Choroid plexus epithelial cell (primary cell): ENCODE measurements around the gene NOL9.

Source experiments
- DNase-seq: peaks from one replicate; pipeline ENCODE4 v3.0.0-alpha.2; 2010; ENCODE audit warnings: low read depth
- H3K4me3 ChIP-seq: 2 replicates; pipeline ENCODE4 v1.5.1; 2011; ENCODE audit warnings: low read depth, mild to moderate bottlenecking, control low read depth, low read length, moderate library complexity
- TF ChIP-seq, protein P1 (sequence below): conservative IDR thresholded peaks from 2 replicates; pipeline ENCODE4 v1.5.1; 2011; ENCODE audit warnings: low read depth, mild to moderate bottlenecking, control low read depth, inconsistent platforms, low read length, moderate library complexity

Gene NOL9

DNA sequence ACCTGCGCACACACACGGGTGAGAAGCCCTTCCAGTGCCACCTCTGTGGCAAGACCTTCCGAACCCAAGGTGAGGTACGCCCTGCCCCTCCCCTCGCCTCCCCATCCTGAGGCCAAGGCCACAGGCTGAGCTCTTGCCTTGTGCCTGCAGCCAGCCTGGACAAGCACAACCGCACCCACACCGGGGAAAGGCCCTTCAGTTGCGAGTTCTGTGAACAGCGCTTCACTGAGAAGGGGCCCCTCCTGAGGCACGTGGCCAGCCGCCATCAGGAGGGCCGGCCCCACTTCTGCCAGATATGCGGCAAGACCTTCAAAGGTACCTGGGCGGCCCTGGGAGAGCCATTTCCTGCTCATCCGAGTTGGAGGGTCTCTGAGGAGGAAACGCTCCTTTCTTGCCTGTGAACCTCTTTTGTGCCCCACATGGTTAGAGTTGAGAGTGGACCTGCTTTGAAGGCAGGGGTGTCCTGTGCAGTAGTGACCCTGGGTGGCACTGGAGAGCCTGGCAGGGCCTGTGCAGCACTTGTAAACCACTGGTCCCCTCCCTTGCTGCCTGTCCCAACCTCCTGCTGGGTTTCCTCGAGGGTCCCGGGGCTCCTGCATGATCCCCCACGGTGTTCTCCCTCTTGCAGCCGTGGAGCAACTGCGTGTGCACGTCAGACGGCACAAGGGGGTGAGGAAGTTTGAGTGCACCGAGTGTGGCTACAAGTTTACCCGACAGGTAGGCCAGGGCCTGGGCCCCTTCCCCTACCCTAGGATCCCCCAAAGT, 34.0 kb upstream of the NOL9 start:
- no peak for DNase-seq
- H3K4me3 ChIP-seq = no peak overlapping the region
- TF ChIP-seq, protein P1, sequence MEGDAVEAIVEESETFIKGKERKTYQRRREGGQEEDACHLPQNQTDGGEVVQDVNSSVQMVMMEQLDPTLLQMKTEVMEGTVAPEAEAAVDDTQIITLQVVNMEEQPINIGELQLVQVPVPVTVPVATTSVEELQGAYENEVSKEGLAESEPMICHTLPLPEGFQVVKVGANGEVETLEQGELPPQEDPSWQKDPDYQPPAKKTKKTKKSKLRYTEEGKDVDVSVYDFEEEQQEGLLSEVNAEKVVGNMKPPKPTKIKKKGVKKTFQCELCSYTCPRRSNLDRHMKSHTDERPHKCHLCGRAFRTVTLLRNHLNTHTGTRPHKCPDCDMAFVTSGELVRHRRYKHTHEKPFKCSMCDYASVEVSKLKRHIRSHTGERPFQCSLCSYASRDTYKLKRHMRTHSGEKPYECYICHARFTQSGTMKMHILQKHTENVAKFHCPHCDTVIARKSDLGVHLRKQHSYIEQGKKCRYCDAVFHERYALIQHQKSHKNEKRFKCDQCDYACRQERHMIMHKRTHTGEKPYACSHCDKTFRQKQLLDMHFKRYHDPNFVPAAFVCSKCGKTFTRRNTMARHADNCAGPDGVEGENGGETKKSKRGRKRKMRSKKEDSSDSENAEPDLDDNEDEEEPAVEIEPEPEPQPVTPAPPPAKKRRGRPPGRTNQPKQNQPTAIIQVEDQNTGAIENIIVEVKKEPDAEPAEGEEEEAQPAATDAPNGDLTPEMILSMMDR = no peak

GRCh38 chr1:6587261-6588005, 33.1 kb upstream of the NOL9 start:
- H3K4me3 ChIP-seq = no peak overlapping the region
- TF ChIP-seq, protein P1 = no peak
- no peak for DNase-seq

- TF ChIP-seq, protein P1 = no peak
- H3K4me3 ChIP-seq = no peak overlapping the region
- no peak for DNase-seq
These were observed 32.1 kb upstream of the NOL9 start for GRCh38 chr1:6586404-6586816.

DNA sequence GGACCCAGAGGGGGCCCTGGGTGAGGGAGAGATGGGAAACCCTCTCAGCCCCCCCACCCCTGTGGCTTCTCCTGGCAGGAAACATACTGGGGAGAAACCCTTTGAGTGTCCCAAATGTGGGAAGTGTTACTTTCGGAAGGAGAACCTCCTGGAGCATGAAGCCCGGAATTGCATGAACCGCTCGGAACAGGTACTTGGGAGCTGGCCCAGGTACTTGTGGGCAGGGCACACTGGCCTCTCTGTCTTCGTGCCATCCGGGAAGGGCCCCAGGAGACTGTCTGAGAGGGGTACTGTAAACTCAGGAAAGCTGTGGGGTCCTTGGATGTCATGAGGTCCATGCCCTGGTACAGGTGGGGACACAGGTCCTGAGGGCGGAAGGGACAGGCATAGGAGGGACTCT, 31.5 kb upstream of the NOL9 start:
- no peak overlapping the region for H3K4me3 ChIP-seq
- TF ChIP-seq, protein P1 = no peak
- DNase-seq = no peak

GRCh38 chr1:6585081-6585722, 30.9 kb upstream of the NOL9 start:
- TF ChIP-seq, protein P1 = no peak
- H3K4me3 ChIP-seq = no peak overlapping the region
- no peak for DNase-seq

DNA sequence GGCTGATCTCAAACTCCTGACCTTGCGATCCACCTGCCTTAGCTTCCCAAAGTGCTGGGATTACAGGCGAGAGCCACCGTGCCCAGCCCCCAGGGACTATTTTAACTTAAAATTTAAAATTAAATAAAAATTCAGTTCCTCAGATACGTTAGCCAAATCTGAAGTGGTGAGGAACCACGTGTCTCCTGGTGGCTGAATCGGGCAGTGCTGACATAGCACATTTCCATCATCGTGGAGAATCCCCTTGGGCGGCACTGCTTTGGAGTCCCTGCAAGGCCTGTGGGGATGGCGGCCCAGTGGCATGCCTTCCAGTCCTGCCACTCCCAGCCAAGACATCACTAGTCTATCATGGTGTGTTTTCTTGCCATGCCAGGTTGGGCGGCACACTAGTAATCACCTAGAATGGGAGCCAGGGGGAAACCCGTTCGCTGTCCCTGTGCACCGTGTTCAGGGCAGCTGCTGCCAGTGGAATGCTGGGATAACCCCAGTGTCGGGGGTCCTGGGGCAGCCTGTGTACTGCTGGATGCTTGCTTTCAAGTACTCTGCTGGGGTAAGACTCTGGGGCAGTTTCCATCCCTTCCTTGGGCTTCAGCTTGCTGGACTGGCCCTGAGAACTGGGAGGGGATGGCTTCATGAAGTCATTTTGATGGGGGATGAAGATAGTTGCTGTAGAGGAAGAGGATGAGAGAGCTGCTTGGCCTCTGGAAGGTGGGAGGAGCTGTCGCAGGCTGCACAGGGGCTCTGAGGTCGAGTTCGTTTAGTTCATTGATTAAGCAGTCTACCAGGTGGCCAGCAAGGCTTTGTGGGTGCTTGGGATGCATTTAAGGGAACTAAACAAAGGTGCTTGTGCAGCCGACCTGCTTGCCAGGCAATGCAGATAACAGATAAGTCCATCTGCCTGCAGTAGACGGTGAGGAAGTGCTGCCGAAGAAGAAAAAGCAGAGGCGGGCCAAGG, 30.1 kb upstream of the NOL9 start:
- TF ChIP-seq, protein P1 = peak; percentile 30
- H3K4me3 ChIP-seq = no peak overlapping the region
- DNase-seq = no peak
